ENCODE results near the gene FHIT.

DNA sequence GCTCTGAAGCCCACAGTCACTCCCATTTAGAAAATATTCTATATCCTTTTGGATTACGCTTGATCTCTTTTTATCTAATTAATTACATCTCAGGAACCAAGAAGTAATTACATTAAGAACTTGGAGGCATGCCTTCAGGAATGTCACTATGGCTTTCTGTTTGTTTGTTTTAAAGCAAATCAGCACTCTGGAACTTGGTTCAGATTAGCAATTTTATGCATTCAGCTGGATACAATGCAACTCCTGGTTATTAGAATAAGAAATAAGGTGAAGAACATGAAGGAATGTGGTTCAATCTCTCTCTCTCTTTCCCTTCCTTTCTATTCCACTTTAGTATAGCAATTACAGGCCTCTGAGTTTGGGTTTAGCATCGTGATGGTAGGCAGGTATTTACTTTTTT is 235.8 kb downstream of the FHIT start:
- TF ChIP-seq, protein P1, sequence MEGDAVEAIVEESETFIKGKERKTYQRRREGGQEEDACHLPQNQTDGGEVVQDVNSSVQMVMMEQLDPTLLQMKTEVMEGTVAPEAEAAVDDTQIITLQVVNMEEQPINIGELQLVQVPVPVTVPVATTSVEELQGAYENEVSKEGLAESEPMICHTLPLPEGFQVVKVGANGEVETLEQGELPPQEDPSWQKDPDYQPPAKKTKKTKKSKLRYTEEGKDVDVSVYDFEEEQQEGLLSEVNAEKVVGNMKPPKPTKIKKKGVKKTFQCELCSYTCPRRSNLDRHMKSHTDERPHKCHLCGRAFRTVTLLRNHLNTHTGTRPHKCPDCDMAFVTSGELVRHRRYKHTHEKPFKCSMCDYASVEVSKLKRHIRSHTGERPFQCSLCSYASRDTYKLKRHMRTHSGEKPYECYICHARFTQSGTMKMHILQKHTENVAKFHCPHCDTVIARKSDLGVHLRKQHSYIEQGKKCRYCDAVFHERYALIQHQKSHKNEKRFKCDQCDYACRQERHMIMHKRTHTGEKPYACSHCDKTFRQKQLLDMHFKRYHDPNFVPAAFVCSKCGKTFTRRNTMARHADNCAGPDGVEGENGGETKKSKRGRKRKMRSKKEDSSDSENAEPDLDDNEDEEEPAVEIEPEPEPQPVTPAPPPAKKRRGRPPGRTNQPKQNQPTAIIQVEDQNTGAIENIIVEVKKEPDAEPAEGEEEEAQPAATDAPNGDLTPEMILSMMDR (IDR thresholded peaks at IDR 0.05 in 4 of 5, conservative IDR thresholded peaks at IDR 0.05 in 1 of 5): no peak
- TF ChIP-seq POLR2A (IDR thresholded peaks at IDR 0.05): no peak
